Parathyroid adenoma (tissue), 2 donors: ENCODE measurements around the gene OR56A3.

ENCODE experiments used
- H2AFZ ChIP-seq: fragments of 300-600 bp; sonication (generic); one replicate; pipeline ENCODE4 v1.7.0; 2017; ENCODE audit warnings: antibody characterized with exemption, mild to moderate bottlenecking
- H3K27ac ChIP-seq: fragments of 300-600 bp; sonication (generic); one replicate; pipeline ENCODE4 v1.7.0; 2017
- H3K27me3 ChIP-seq: fragments of 300-600 bp; sonication (generic); one replicate; pipeline ENCODE4 v1.7.0; 2017; ENCODE audit warnings: low read length; ENCODE audit not compliant: control insufficient read depth, insufficient read depth
- H3K36me3 ChIP-seq: fragments of 300-600 bp; sonication (generic); one replicate; pipeline ENCODE4 v1.7.0; 2017; ENCODE audit warnings: low read length; ENCODE audit not compliant: control insufficient read depth, insufficient read depth
- H3K4me1 ChIP-seq: fragments of 300-600 bp; sonication (generic); one replicate; pipeline ENCODE4 v1.7.0; 2017; ENCODE audit warnings: control low read depth
- H3K4me2 ChIP-seq: fragments of 300-600 bp; sonication (generic); one replicate; pipeline ENCODE4 v1.7.0; 2017; ENCODE audit warnings: low read length
- H3K4me3 ChIP-seq: fragments of 300-600 bp; sonication (generic); one replicate; pipeline ENCODE4 v1.7.0; 2017; ENCODE audit warnings: low read depth, low read length
- H3K79me2 ChIP-seq: fragments of 300-600 bp; sonication (generic); one replicate; pipeline ENCODE4 v1.7.0; 2017; ENCODE audit warnings: control low read depth
- H3K9ac ChIP-seq: fragments of 300-600 bp; sonication (generic); one replicate; pipeline ENCODE4 v1.7.0; 2017; ENCODE audit warnings: mild to moderate bottlenecking
- H3K9me3 ChIP-seq: fragments of 300-600 bp; sonication (generic); one replicate; pipeline ENCODE4 v1.7.0; 2017; ENCODE audit warnings: low read length; ENCODE audit not compliant: control insufficient read depth
- TF ChIP-seq, protein P1 (sequence below): fragments of 300-600 bp; sonication (generic); IDR thresholded peaks from one replicate; pipeline ENCODE4 v1.7.0; 2017; ENCODE audit warnings: antibody characterized with exemption, mild to moderate bottlenecking
- donor health status: primary hyperparathyroidism.

OR56A3 gene, protein sequence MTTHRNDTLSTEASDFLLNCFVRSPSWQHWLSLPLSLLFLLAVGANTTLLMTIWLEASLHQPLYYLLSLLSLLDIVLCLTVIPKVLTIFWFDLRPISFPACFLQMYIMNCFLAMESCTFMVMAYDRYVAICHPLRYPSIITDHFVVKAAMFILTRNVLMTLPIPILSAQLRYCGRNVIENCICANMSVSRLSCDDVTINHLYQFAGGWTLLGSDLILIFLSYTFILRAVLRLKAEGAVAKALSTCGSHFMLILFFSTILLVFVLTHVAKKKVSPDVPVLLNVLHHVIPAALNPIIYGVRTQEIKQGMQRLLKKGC

DNA sequence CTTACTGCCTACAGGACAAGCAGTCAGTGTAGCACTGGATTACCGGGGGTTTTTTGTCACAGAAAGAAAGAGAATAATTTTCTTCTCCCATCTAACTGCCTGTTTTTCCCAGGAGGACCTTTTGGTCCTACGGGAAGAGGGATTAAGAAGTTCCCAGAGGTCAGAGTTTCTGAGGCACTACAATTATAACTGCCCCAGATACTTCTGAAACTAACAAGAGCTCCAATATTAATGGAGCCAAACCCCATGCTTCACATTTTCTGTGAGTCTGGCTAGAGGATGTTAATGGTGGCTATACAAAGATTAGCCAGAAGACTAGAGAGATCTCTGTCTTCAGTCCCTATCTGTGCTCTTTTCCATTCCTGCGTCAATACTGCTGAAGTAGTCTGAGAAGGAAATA lies at the start of gene OR56A3:
Gene OR56A3, plus strand, starts transcription at position 301 of the 400 bp plus-strand sequence. CDS start 5,096 bp downstream, outside the sequence.
- no peak within 1 kb of the TSS for H3K4me2 ChIP-seq
- no peak within 1 kb of the TSS for H3K4me3 ChIP-seq
- H3K9ac ChIP-seq: no peak within 1 kb of the TSS
- no peaks in the 10 kb centered on the region for H3K9me3 ChIP-seq
- H2AFZ ChIP-seq: no peak within 1 kb of the TSS
- H3K4me1 ChIP-seq: no peaks in the 10 kb centered on the region
- no peaks in the 10 kb centered on the region for H3K36me3 ChIP-seq
- TF ChIP-seq, protein P1, sequence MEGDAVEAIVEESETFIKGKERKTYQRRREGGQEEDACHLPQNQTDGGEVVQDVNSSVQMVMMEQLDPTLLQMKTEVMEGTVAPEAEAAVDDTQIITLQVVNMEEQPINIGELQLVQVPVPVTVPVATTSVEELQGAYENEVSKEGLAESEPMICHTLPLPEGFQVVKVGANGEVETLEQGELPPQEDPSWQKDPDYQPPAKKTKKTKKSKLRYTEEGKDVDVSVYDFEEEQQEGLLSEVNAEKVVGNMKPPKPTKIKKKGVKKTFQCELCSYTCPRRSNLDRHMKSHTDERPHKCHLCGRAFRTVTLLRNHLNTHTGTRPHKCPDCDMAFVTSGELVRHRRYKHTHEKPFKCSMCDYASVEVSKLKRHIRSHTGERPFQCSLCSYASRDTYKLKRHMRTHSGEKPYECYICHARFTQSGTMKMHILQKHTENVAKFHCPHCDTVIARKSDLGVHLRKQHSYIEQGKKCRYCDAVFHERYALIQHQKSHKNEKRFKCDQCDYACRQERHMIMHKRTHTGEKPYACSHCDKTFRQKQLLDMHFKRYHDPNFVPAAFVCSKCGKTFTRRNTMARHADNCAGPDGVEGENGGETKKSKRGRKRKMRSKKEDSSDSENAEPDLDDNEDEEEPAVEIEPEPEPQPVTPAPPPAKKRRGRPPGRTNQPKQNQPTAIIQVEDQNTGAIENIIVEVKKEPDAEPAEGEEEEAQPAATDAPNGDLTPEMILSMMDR: no peak
- no peaks in the 10 kb centered on the region for H3K27me3 ChIP-seq
- H3K79me2 ChIP-seq: no peaks in the 10 kb centered on the region
- no peak within 1 kb of the TSS for H3K27ac ChIP-seq

DNA sequence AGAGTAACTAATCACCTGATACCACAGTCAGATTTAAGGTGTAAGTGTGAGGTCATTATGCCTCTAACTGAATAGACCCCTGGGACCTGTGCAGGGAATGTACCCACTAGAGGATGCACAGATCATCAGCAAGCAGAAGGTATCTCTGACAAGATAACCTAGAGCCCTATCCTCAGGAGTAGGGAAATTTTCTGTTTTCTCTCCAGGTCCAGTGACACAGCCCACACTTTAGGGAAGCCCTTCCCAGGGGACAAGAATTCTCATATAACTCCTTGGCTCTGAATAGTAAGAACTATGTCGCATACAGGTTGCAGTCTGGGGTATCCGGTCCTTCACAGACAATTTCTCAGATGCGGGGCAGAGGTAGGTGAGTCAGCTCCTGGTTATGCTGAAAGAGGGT lies 49.1 kb upstream of the OR56A3 start, which contains the start of gene OR52E5:
Gene OR52E5, plus strand, starts transcription at position 301 of the 400 bp plus-strand sequence. CDS start 7,569 bp downstream, outside the sequence.
- Histone ChIP-seq H2AFZ (no peak within 1 kb of the TSS), H3K4me1 (no peaks in the 10 kb centered on the region), H3K9ac (no peak within 1 kb of the TSS), H3K4me2 (no peak within 1 kb of the TSS), H3K79me2 (no peaks in the 10 kb centered on the region), H3K4me3 (no peak within 1 kb of the TSS), H3K36me3 (no peaks in the 10 kb centered on the region), H3K9me3 (no peaks in the 10 kb centered on the region), H3K27ac (no peak within 1 kb of the TSS), H3K27me3 (no peaks in the 10 kb centered on the region)
- TF ChIP-seq, protein P1: no peak

DNA sequence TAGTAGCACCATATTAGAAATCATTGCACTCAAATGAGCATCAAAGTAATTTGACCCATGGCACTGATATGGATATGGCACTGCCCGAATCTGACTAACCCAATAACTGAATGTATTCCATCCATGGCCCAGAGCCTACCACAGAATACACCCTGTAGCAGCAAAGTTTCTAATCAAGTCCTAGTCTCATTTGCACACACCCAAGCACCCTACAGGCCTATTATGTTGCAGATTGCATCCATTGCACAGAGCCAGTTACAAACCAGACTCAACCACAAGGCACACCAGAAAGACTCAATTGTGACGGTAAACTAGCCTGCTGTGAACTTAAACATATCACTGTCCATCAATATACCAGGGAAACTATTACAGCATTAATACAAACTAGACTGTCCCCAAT lies 42.5 kb upstream of the OR56A3 start:
- H3K9me3 ChIP-seq: no peaks in the 10 kb centered on the region
- H3K79me2 ChIP-seq: no peaks in the 10 kb centered on the region
- no peaks in the 10 kb centered on the region for H3K36me3 ChIP-seq
- TF ChIP-seq, protein P1: no peak
- no peak overlapping the region for H2AFZ ChIP-seq
- H3K27ac ChIP-seq: no peak overlapping the region
- no peaks in the 10 kb centered on the region for H3K4me1 ChIP-seq
- no peaks in the 10 kb centered on the region for H3K27me3 ChIP-seq
- H3K9ac ChIP-seq: no peak overlapping the region
- H3K4me3 ChIP-seq: no peak overlapping the region
- H3K4me2 ChIP-seq: no peak overlapping the region

DNA sequence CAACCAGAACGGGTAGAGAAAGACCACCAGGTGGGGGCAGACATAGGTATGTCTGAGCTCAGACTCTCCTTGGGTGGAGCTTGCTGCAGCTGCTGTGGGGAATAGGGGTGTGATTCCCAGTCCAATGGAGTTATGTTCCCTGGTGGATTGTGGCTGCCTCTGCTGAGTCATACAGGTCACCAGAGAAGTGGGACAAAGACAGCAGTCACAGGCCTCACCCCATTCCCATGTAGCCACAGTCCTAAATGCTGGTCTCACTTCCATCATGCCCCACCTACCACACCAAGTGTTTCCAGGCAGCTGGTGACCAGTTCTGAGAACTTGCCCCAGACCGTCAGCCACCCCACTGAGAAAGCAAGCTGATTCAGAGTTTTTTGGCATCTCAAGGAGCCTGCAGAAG lies 31.5 kb upstream of the OR56A3 start:
- Histone ChIP-seq H3K9me3 (no peaks in the 10 kb centered on the region), H3K36me3 (no peaks in the 10 kb centered on the region), H3K27me3 (no peaks in the 10 kb centered on the region), H3K4me2 (no peak overlapping the region), H3K27ac (no peak overlapping the region), H2AFZ (no peak overlapping the region), H3K9ac (no peak overlapping the region), H3K79me2 (no peaks in the 10 kb centered on the region), H3K4me3 (no peak overlapping the region), H3K4me1 (no peaks in the 10 kb centered on the region)
- TF ChIP-seq, protein P1: no peak
